DOHH2 (cell line): ENCODE data around the gene ABTB2.

ENCODE experiments used
- H3F3A ChIP-seq: fragments of 200-600 bp; sonication (generic), shearing (Covaris generic); 2 replicates; pipeline ENCODE4 v1.6.0; 2016; ENCODE audit warnings: antibody characterized with exemption, mild to moderate bottlenecking; ENCODE audit not compliant: control insufficient read depth, insufficient read depth
- H3K27ac ChIP-seq: fragments of 200-600 bp; sonication (generic); 2 replicates; pipeline ENCODE4 v1.5.1; 2014; ENCODE audit warnings: low read depth, mild to moderate bottlenecking, low read length, moderate library complexity
- H3K27me3 ChIP-seq: fragments of 200-600 bp; sonication (generic); 2 replicates; pipeline ENCODE4 v1.6.1; 2014; ENCODE audit warnings: mild to moderate bottlenecking, low read length, mixed read lengths; ENCODE audit not compliant: control insufficient read depth
- H3K36me3 ChIP-seq: fragments of 200-600 bp; sonication (generic); 2 replicates; pipeline ENCODE4 v1.6.1; 2014; ENCODE audit warnings: mild to moderate bottlenecking, low read length, moderate library complexity, mixed read lengths; ENCODE audit not compliant: control insufficient read depth
- H3K4me1 ChIP-seq: fragments of 200-600 bp; sonication (generic); 2 replicates; pipeline ENCODE4 v1.6.1; 2014; ENCODE audit warnings: mild to moderate bottlenecking, low read length, mixed read lengths; ENCODE audit not compliant: control insufficient read depth
- H3K4me2 ChIP-seq: fragments of 200-600 bp; sonication (generic); 2 replicates; pipeline ENCODE4 v1.6.0; 2014; ENCODE audit warnings: mild to moderate bottlenecking, low read length, moderate library complexity
- H3K4me3 ChIP-seq: fragments of 200-600 bp; sonication (generic); 2 replicates; pipeline ENCODE4 v1.5.1; 2014; ENCODE audit warnings: mild to moderate bottlenecking, low read length, mixed read lengths
- H3K79me2 ChIP-seq: fragments of 200-600 bp; sonication (generic); 2 replicates; pipeline ENCODE4 v1.6.1; 2014; ENCODE audit warnings: mild to moderate bottlenecking, low read length, mixed read lengths; ENCODE audit not compliant: control insufficient read depth
- H3K9me2 ChIP-seq: fragments of 200-600 bp; sonication (generic); replicated peaks from 2 replicates; pipeline ENCODE4 v1.6.1; 2014; ENCODE audit warnings: mild to moderate bottlenecking, low read length, mixed read lengths; ENCODE audit not compliant: control insufficient read depth
- H3K9me3 ChIP-seq: fragments of 200-600 bp; sonication (generic); 2 replicates; pipeline ENCODE4 v1.6.1; 2014; ENCODE audit warnings: antibody characterized with exemption, low read length, mixed read lengths; ENCODE audit not compliant: control insufficient read depth, insufficient read depth
- H4K20me1 ChIP-seq: fragments of 200-600 bp; sonication (generic); 2 replicates; pipeline ENCODE4 v1.6.0; 2014; ENCODE audit warnings: low read depth, mild to moderate bottlenecking, antibody characterized with exemption, low read length, moderate library complexity; ENCODE audit not compliant: control insufficient read depth, insufficient read depth
- EZH2phosphoT487 ChIP-seq: fragments of 200-600 bp; sonication (generic); IDR thresholded peaks from 2 replicates; pipeline ENCODE4 v1.6.1; 2017; ENCODE audit warnings: borderline replicate concordance, mild to moderate bottlenecking, antibody characterized with exemption, low read length, moderate library complexity, mixed read lengths
- TF ChIP-seq, protein P1 (sequence below): fragments of 200-600 bp; sonication (generic); IDR thresholded peaks from one replicate; pipeline ENCODE4 v1.5.1; 2014; ENCODE audit warnings: antibody characterized with exemption, mild to moderate bottlenecking, low read depth, low read length; ENCODE audit not compliant: poor library complexity, severe bottlenecking

Gene ABTB2

GRCh38 chr11:34290926-34291325 lies 66.9 kb downstream of the ABTB2 start:
- Histone ChIP-seq H3K9me3 (no peaks in the 10 kb centered on the region), H3K27ac (no peak overlapping the region), H3F3A (no peaks in the 10 kb centered on the region), H3K9me2 (no peaks in the 10 kb centered on the region), H3K4me3 (no peak overlapping the region), H3K27me3 (no peaks in the 10 kb centered on the region; the same call in none of the 2 replicates), H3K36me3 (no peaks in the 10 kb centered on the region), H3K79me2 (no peaks in the 10 kb centered on the region), H3K4me1 (no peaks in the 10 kb centered on the region), H4K20me1 (no peaks in the 10 kb centered on the region), H3K4me2 (no peak overlapping the region)
- TF ChIP-seq, protein P1, sequence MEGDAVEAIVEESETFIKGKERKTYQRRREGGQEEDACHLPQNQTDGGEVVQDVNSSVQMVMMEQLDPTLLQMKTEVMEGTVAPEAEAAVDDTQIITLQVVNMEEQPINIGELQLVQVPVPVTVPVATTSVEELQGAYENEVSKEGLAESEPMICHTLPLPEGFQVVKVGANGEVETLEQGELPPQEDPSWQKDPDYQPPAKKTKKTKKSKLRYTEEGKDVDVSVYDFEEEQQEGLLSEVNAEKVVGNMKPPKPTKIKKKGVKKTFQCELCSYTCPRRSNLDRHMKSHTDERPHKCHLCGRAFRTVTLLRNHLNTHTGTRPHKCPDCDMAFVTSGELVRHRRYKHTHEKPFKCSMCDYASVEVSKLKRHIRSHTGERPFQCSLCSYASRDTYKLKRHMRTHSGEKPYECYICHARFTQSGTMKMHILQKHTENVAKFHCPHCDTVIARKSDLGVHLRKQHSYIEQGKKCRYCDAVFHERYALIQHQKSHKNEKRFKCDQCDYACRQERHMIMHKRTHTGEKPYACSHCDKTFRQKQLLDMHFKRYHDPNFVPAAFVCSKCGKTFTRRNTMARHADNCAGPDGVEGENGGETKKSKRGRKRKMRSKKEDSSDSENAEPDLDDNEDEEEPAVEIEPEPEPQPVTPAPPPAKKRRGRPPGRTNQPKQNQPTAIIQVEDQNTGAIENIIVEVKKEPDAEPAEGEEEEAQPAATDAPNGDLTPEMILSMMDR, result no peak
- no peak for TF ChIP-seq EZH2phosphoT487

DNA sequence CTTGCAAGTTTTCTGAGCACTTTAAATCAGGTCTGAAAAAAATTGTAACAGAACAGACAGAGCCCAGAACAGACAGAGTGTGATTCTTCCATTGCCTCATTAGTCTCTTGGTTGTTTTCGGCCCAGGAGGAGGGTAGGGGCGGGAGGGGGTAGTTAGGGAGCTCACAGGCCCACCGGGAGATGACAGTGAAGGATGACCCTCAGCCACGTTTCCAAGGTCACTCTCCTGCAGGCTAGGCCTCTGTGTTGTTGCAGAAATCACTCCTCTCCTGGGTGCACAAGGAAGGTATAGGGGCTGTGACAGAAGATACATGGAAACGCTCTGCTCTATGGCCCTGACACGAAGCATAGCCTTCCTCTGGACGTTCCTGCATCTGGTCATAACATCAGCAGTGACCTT lies 69.3 kb downstream of the ABTB2 start:
- H3K79me2 ChIP-seq, result no peaks in the 10 kb centered on the region
- TF ChIP-seq EZH2phosphoT487, result no peak
- TF ChIP-seq, protein P1, result no peak
- no peaks in the 10 kb centered on the region for H3K9me2 ChIP-seq
- no peaks in the 10 kb centered on the region; the same call in none of the 2 replicates for H3K27me3 ChIP-seq
- no peak overlapping the region for H3K4me3 ChIP-seq
- no peaks in the 10 kb centered on the region for H3K4me1 ChIP-seq
- H4K20me1 ChIP-seq, result no peaks in the 10 kb centered on the region
- no peak overlapping the region for H3K4me2 ChIP-seq
- H3K36me3 ChIP-seq, result no peaks in the 10 kb centered on the region
- H3F3A ChIP-seq, result no peaks in the 10 kb centered on the region
- H3K27ac ChIP-seq, result no peak overlapping the region
- no peaks in the 10 kb centered on the region for H3K9me3 ChIP-seq

DNA sequence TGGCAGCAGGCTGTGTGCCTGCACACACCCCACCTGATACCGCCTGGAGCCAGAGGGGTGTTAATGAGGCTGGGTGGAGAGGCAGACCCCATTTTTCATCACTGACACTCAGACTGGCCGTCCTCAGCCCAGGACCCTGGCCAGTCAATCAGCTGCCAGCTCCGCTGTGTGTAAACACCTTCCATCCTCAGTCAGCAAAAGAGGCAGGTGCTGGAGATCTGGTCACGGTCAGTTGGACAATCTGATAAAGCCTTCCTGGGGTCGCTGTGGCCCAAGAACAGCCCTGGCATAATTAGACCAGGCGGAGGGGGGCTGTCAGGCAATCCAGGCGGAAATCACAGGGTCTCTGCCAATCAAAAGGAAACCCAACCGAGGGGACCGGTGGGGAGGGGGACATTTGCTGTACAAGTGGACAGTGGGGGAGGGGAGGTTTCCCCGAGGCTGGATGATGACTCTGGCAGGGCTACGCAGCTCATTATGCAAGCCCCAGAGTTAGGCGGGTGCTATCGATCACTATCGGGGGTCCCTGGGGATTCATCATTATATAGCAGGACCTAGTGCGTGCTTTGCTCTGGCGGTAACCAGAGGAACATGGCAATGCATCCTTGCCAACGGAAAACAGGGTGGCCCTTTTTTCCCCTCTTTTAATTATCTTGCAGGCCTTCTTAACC lies 72.9 kb downstream of the ABTB2 start:
- Histone ChIP-seq H3K27me3 (no peaks in the 10 kb centered on the region; the same call in none of the 2 replicates), H3K36me3 (no peaks in the 10 kb centered on the region), H3K4me3 (no peak overlapping the region), H3K27ac (no peak overlapping the region), H3K9me3 (no peaks in the 10 kb centered on the region), H3K4me2 (no peak overlapping the region), H4K20me1 (no peaks in the 10 kb centered on the region), H3F3A (no peaks in the 10 kb centered on the region), H3K9me2 (no peaks in the 10 kb centered on the region), H3K79me2 (no peaks in the 10 kb centered on the region), H3K4me1 (no peaks in the 10 kb centered on the region)
- no peak for TF ChIP-seq EZH2phosphoT487
- TF ChIP-seq, protein P1, result no peak
